Measurements from ENCODE around the gene FGF8.

The FGF8 gene

DNA sequence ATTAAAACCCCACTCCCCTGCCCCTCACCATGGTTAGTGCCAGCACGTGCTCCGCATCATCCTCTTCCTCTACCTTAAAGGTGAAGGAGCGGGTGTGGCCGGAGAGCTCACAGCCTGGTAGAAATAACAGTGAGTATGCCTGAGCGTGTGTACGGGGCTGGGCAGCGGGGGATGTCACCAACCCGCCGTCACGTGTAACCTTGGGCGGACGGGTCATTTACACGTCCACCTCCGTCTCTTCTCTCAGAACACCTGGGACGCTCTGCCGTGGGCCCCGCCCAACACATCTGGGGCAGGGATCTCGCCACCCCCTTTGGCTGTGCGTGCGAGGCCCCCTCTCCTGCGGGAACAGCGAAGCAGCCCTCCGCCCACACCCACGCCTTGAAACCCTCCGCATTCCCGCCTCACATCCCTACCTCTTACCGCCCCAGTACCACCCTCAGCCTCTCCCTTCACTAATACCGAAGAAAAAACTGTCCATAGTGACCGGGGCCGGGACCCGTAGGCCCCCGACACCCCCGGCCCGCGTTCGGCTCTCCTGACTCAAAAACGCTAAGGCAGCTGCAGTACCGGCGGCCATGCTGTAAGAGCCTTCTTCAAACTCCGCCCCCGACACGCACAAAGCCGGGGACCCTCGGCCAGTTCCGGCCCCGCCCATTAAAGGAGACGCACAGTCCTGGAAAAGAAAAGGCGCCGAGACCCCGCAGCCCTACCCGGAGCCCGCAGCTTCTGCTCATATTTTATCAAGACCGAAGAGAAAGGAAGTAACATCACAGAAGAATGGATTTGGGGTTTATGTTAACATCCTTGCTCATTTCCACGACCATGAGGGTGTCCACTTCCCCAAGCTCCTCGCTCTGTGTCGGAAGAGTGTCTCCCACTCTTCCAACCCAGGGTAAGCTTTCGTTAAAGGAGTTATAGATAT lies 7.2 kb upstream of the FGF8 start, which contains the start of gene NPM3:
TSS of gene NPM3 (minus strand) at position 636 of the 925 bp plus-strand sequence. CDS start at position 580, 56 bp downstream.
- in situ Hi-C loops (cut with HindIII; ENCODE audit: low sequenced_read_pairs): loop anchor here (5.0 kb wide), 1 partner anchor 34 kb away; the partner anchor contains the start of gene OGA
- peak; percentile 16 for DNase-seq (ENCODE audit: low read depth)
- TF ChIP-seq, protein P1, sequence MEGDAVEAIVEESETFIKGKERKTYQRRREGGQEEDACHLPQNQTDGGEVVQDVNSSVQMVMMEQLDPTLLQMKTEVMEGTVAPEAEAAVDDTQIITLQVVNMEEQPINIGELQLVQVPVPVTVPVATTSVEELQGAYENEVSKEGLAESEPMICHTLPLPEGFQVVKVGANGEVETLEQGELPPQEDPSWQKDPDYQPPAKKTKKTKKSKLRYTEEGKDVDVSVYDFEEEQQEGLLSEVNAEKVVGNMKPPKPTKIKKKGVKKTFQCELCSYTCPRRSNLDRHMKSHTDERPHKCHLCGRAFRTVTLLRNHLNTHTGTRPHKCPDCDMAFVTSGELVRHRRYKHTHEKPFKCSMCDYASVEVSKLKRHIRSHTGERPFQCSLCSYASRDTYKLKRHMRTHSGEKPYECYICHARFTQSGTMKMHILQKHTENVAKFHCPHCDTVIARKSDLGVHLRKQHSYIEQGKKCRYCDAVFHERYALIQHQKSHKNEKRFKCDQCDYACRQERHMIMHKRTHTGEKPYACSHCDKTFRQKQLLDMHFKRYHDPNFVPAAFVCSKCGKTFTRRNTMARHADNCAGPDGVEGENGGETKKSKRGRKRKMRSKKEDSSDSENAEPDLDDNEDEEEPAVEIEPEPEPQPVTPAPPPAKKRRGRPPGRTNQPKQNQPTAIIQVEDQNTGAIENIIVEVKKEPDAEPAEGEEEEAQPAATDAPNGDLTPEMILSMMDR (IDR thresholded peaks at IDR 0.05; ENCODE audit: low read depth, low read length, missing control alignments): no peak
- H3K4me3 ChIP-seq (ENCODE audit: low read depth, low read length): peak within 1 kb of the TSS; percentile 90

DNA sequence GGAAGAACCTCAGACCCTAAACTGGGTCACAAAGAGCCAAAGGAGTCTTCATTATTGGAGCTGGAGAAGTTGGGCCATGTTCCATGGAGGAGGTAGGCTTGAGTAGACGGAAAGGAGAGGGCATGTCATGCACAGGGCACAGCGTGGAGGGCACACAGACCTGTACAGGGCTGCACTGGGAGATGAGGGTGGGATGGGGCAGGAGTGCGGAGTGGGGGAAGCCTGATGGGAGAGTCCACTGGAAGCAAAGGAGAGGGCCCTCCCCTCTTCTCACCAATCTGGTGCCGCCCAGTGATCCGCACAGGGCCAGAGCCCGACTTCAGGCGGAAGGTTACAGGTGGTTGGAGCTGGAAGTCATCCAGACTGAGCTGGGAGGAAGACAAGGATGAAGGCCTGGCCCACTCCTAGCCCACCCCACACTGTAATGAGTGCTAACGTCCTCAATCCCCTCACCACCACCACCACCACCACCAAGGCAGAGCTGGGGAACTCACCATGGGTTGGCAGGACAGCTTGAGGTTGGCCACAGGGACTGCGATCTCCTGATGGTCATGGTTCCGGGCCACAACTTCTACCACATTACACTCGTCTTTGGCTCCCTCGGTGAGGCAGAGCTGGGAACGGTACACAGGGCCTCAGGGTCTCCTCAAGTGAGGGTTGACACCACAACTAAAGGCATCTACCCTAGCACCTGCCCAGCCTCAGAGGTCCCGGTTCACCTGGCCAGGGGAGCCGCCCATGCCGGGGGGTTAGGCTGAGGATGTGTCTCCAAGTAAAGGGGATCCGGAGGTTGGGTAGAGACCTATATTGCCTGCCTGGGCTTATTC lies 6.3 kb upstream of the FGF8 start:
- TF ChIP-seq, protein P1 (IDR thresholded peaks at IDR 0.05; ENCODE audit: low read depth, low read length, missing control alignments): no peak
- DNase-seq (ENCODE audit: low read depth): no peak
- H3K4me3 ChIP-seq (ENCODE audit: low read depth, low read length): peak overlapping the region; percentile 90
- in situ Hi-C loops (cut with HindIII; ENCODE audit: low sequenced_read_pairs): loop anchor here (5.0 kb wide), 1 partner anchor 35 kb away; the partner anchor contains the start of gene OGA

DNA sequence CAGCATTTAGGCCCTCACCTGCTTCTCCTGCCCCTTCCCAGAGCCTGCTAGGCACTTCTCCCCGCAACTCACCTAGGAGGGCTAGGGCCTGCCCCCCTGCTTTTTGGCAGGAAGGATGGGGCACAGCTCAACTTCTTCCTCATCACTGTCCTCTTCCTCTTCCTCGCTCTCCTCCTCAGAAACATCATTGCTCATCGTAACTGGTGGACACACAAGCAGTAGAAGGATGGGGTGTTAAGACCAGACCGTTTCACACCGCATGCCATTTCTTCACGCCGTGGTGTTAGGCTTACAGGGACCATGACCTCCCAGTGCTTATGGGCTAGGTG lies 5.7 kb upstream of the FGF8 start:
- no peak overlapping the region for H3K4me3 ChIP-seq (ENCODE audit: low read depth, low read length)
- DNase-seq (ENCODE audit: low read depth): no peak
- TF ChIP-seq, protein P1 (IDR thresholded peaks at IDR 0.05; ENCODE audit: low read depth, low read length, missing control alignments): no peak
- in situ Hi-C loops (cut with HindIII; ENCODE audit: low sequenced_read_pairs): loop anchor here (5.0 kb wide), 1 partner anchor 36 kb away; the partner anchor contains the start of gene OGA

DNA sequence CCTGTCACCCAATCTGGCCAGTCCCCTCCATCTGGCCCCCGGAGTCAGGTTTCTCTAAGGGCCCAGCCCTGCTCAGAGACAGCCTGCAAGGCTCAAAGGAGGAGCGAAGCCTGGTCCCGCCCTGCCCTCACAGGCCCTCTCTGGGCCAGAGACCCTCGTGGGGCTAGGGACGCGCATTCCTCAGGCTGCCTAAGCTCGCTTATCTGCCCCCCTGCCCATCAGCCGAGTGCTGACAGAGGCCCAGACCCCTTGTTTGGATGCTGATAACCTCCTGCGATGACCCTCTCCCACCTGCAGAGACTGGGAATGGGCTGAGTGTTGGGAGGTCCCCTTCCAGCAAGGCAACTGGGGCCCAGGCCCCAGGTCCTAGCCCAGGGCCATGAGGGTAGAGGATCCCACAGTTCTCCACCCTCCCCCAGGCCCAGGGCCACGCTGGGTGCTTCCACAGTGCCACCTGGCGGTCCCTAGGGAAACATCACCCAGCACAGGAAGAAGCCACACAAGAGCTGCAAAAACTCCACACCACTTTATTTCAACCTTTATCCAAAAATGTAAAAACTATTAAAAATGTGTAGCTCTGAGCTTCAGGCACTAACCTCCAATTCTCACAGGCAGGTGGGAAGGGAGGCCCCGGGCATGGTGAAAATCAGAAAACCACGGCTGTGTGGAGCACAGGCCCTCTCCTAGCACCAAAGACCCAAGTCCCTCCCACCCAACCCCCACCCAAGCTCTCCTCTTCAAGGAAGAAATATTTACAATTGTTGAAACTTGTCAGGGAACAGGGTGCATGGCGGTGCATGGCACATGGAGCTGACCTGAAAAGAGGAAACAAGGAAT lies 5.1 kb upstream of the FGF8 start:
- in situ Hi-C loops (cut with HindIII; ENCODE audit: low sequenced_read_pairs): loop anchor here (5.0 kb wide), 1 partner anchor 36 kb away; the partner anchor contains the start of gene OGA
- DNase-seq (ENCODE audit: low read depth): peak; percentile 28
- TF ChIP-seq, protein P1 (IDR thresholded peaks at IDR 0.05; ENCODE audit: low read depth, low read length, missing control alignments): peak; percentile 98
- H3K4me3 ChIP-seq (ENCODE audit: low read depth, low read length): no peak overlapping the region

DNA sequence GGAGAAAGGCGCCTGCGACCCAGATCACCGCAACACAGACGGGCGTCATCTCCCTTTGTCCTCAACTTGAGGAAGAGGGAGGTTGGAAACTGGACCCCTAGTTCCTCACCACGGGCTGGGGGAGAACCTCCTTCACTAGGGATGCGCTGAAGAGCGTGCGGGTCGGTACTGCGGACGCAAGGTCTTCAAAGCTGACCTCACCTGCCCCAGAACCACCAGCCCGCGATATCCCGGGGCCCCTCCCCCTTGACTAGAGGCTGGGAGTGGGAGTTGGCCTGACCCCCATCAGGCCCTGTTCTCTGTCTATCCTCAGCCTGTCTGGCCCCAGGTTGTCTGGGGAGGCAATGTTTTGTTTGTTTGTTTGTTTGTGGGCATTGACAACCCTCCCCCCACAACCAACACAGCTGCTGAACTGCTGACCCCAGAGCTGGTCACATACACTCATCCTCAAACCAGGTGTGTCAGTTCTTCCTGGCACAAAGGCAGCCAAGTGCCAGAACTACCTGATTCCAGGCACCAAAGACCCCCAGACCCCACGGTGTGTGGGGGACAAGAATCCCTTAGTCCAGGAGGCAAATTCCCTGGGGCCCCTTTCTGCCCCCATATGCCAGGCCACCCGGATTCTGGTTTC lies 4.4 kb upstream of the FGF8 start:
- H3K4me3 ChIP-seq (ENCODE audit: low read depth, low read length): peak overlapping the region; percentile 16
- in situ Hi-C loops (cut with HindIII; ENCODE audit: low sequenced_read_pairs): loop anchor here (5.0 kb wide), 1 partner anchor 37 kb away; the partner anchor contains the start of gene OGA
- DNase-seq (ENCODE audit: low read depth): no peak
- TF ChIP-seq, protein P1 (IDR thresholded peaks at IDR 0.05; ENCODE audit: low read depth, low read length, missing control alignments): no peak
